Body of pancreas (tissue), 4 donors: ENCODE data around the gene ENAH.

ENCODE experiments used
- POLR2A ChIP-seq, 3 donors: fragments of 450-650 bp; IDR thresholded peaks; one replicate each; pipeline ENCODE4 v1.6.1; 2016; ENCODE audit warnings: antibody characterized with exemption in 3 of 3, mild to moderate bottlenecking in 2 of 3
- TF ChIP-seq, protein P1 (sequence below), 7 experiments: fragments of 450-650 bp in 4 of 7; fragments of 200-600 bp in 3 of 7; sonication (generic) in 3 of 7; IDR thresholded peaks; one replicate each; pipeline ENCODE4 v1.5.1; 2016 to 2019; ENCODE audit warnings: antibody characterized with exemption in 7 of 7

DNA sequence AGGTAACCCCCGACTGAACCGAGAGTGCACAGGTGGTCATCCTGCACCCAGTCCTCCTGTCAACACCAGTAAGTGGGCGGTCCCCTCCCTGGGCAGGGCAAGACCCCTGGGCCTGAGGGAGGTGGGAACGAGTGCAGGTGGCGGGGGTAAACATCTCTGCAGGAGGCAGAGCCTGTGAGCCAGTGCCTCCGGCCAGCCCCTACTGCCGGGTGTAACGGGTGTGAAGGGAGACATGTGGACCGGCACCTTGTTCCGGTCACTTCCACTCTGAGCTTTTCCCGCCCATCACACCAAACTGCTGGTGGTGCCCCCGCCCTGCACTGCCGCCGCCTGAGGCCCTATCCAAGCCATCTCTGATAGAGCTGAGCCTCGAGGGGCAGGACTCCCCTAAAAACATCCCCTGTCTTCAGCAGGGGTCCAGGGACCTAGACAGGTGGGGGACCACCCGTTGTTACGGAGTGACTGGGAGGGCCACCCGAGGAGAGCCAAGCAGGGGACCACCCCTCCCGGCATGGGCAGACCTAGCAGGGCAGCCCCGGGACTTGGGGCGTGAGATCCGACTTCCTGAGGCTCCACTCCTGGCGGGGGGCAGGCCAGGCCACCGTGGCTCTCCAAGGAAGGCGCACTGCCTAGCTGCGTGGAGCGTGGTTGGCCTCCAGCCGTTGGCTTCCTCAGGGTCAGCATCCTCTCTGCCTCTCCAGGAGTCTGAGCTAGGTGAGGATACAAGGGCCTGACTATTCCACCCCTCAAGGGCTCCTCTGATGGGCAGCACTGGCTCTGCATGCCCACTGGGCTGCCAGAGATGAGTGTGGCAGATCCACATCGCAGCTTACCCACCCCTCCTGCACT lies 181.2 kb downstream of the ENAH start:
- TF ChIP-seq, protein P1, sequence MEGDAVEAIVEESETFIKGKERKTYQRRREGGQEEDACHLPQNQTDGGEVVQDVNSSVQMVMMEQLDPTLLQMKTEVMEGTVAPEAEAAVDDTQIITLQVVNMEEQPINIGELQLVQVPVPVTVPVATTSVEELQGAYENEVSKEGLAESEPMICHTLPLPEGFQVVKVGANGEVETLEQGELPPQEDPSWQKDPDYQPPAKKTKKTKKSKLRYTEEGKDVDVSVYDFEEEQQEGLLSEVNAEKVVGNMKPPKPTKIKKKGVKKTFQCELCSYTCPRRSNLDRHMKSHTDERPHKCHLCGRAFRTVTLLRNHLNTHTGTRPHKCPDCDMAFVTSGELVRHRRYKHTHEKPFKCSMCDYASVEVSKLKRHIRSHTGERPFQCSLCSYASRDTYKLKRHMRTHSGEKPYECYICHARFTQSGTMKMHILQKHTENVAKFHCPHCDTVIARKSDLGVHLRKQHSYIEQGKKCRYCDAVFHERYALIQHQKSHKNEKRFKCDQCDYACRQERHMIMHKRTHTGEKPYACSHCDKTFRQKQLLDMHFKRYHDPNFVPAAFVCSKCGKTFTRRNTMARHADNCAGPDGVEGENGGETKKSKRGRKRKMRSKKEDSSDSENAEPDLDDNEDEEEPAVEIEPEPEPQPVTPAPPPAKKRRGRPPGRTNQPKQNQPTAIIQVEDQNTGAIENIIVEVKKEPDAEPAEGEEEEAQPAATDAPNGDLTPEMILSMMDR (IDR thresholded peaks at IDR 0.05): no peak
- no peak for TF ChIP-seq POLR2A (IDR thresholded peaks at IDR 0.05)
